Progenitor cell of endocrine pancreas (in vitro differentiated cells): ENCODE data around the gene ARF6. TPM values are rescaled to one million over a fixed set of nuclear protein-coding genes. Genes with fewer than 3 reads are reported as not detected.

Source experiments
- DNase-seq: peaks from one replicate; pipeline ENCODE4 v3.0.0; 2021; ENCODE audit warnings: low spot score; ENCODE audit not compliant: unreplicated experiment
- H3K27ac Mint-ChIP-seq: 2 replicates; pipeline ENCODE4 v1.8.0; 2021; ENCODE audit warnings: mild to moderate bottlenecking, moderate library complexity, mixed read lengths
- H3K27me3 Mint-ChIP-seq: 2 replicates; pipeline ENCODE4 v1.8.0; 2021; ENCODE audit warnings: mixed read lengths
- H3K36me3 Mint-ChIP-seq: 2 replicates; pipeline ENCODE4 v1.8.0; 2022; ENCODE audit warnings: mixed read lengths; ENCODE audit not compliant: insufficient read depth
- H3K4me1 Mint-ChIP-seq: 2 replicates; pipeline ENCODE4 v1.8.0; 2021; ENCODE audit warnings: low read depth, mixed read lengths
- H3K4me3 Mint-ChIP-seq: 2 replicates; pipeline ENCODE4 v1.8.0; 2021; ENCODE audit warnings: low read depth, mild to moderate bottlenecking, moderate library complexity, mixed read lengths
- H3K9me3 Mint-ChIP-seq: 2 replicates; pipeline ENCODE4 v1.8.0; 2021; ENCODE audit warnings: low read depth, mixed read lengths
- total RNA-seq: library from RNA; stranded (reverse); gene quantifications from 2 replicates; pipeline ENCODE4 v1.2.1, GENCODE V29; 2021
- TF ChIP-seq, protein P1 (sequence below): fragments of 200-600 bp; sonication (generic); IDR thresholded peaks from one replicate; pipeline ENCODE4 v1.5.0; 2021; ENCODE audit warnings: antibody characterized with exemption, mild to moderate bottlenecking; ENCODE audit not compliant: unreplicated experiment

ARF6 gene
- total RNA-seq, 1 donor from 2014 or later = 49.8 TPM

DNA sequence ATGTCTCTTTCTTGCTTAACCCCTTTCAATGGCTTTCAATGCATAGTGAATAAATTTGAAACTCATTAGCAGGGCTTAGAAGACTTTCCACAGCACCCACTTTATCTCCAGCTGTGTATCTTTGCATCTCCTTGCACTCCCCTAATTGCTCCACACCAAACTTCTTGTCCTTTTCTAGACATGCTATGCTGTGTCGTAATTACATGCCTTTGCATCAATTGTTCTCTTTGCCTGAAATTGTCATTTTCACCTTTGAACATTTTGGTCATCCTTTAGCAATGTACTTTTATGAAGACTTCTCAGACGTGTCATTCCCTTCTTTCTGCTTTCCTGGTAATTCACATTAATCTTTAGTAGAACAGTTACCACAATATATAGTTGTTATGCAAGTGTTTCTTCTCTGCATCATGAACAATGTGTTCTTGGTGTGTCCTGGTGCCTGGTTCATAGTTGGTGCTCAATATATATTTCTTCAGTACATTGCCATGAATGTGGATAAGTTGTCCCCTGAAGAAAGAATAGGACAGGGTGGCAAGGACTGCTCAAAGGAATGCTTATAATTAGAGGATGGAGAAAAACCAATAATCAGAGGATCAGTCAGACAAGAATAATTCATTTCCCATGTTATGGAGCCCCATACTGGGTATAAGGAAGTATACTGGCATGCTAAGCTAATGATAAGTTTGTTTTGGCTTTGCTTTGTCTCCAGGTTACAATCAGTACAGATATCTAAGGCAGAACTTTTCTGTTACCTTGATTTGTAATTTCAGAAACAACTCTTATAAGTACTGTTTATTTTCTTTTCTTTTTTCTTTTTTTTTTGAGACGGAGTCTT is 27.2 kb downstream of the ARF6 start:
- no peak for DNase-seq
- H3K4me3 Mint-ChIP-seq = no peak overlapping the region
- H3K4me1 Mint-ChIP-seq = peaks cover 5% of the 10 kb centered on the region
- no peak overlapping the region for H3K27ac Mint-ChIP-seq
- H3K27me3 Mint-ChIP-seq = no peaks in the 10 kb centered on the region
- peaks cover 3% of the 10 kb centered on the region for H3K9me3 Mint-ChIP-seq
- TF ChIP-seq, protein P1, sequence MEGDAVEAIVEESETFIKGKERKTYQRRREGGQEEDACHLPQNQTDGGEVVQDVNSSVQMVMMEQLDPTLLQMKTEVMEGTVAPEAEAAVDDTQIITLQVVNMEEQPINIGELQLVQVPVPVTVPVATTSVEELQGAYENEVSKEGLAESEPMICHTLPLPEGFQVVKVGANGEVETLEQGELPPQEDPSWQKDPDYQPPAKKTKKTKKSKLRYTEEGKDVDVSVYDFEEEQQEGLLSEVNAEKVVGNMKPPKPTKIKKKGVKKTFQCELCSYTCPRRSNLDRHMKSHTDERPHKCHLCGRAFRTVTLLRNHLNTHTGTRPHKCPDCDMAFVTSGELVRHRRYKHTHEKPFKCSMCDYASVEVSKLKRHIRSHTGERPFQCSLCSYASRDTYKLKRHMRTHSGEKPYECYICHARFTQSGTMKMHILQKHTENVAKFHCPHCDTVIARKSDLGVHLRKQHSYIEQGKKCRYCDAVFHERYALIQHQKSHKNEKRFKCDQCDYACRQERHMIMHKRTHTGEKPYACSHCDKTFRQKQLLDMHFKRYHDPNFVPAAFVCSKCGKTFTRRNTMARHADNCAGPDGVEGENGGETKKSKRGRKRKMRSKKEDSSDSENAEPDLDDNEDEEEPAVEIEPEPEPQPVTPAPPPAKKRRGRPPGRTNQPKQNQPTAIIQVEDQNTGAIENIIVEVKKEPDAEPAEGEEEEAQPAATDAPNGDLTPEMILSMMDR = no peak
- no peaks in the 10 kb centered on the region for H3K36me3 Mint-ChIP-seq

GRCh38 chr14:49920935-49921334 is 28.1 kb downstream of the ARF6 start:
- Mint-ChIP-seq H3K27me3 (no peaks in the 10 kb centered on the region), H3K36me3 (no peaks in the 10 kb centered on the region), H3K27ac (no peak overlapping the region), H3K4me1 (peaks cover 2% of the 10 kb centered on the region), H3K4me3 (no peak overlapping the region), H3K9me3 (peaks cover 3% of the 10 kb centered on the region)
- TF ChIP-seq, protein P1 = no peak
- no peak for DNase-seq

- H3K36me3 Mint-ChIP-seq = no peaks in the 10 kb centered on the region
- peaks cover 3% of the 10 kb centered on the region for H3K9me3 Mint-ChIP-seq
- H3K27ac Mint-ChIP-seq = no peak overlapping the region
- TF ChIP-seq, protein P1 = no peak
- peaks cover 2% of the 10 kb centered on the region for H3K4me1 Mint-ChIP-seq
- no peaks in the 10 kb centered on the region for H3K27me3 Mint-ChIP-seq
- no peak overlapping the region for H3K4me3 Mint-ChIP-seq
- DNase-seq = no peak
Measured at GRCh38 chr14:49921401-49921800, 28.5 kb downstream of the ARF6 start.

- TF ChIP-seq, protein P1 = no peak
- Mint-ChIP-seq H3K36me3 (no peaks in the 10 kb centered on the region), H3K27ac (no peak overlapping the region), H3K4me3 (no peak overlapping the region), H3K4me1 (peaks cover 2% of the 10 kb centered on the region), H3K27me3 (no peaks in the 10 kb centered on the region), H3K9me3 (peaks cover 3% of the 10 kb centered on the region)
- DNase-seq = no peak
Measured at GRCh38 chr14:49923442-49923841, 30.6 kb downstream of the ARF6 start.

- H3K4me1 Mint-ChIP-seq = peaks cover 2% of the 10 kb centered on the region
- no peak for DNase-seq
- no peak overlapping the region for H3K27ac Mint-ChIP-seq
Measured at GRCh38 chr14:49923881-49924280, 31.0 kb downstream of the ARF6 start.

More at GRCh38 chr14:49923881-49924280, 31.0 kb downstream of the ARF6 start:
- Mint-ChIP-seq H3K9me3 (peaks cover under 1% of the 10 kb centered on the region), H3K27me3 (no peaks in the 10 kb centered on the region), H3K36me3 (no peaks in the 10 kb centered on the region), H3K4me3 (no peak overlapping the region)
- TF ChIP-seq, protein P1 = no peak
